ENCODE results near the gene SDHB.

- TF ChIP-seq CTCF (IDR thresholded peaks at IDR 0.05): no peak
- no peak for TF ChIP-seq POLR2A (IDR thresholded peaks at IDR 0.05)
These were observed 13.2 kb upstream of the SDHB start for GRCh38 chr1:17067069-17067426.

Measured in uterus (tissue), 2 donors.